WTC11 (cell line): ENCODE data around the gene CFL1. TPM values are rescaled to one million over a fixed set of nuclear protein-coding genes. Genes with fewer than 3 reads are reported as not detected.

Experiments used
- ATAC-seq: fragments of 200-7000 bp; cut with Tn5 transposase; 2 replicates; pipeline ENCODE4 v1.10.0; 2021; ENCODE audit warnings: mild to moderate bottlenecking, moderate library complexity
- CTCF ChIA-PET: fragments of 300-600 bp; sonication (Branson Sonifier 250); formaldehyde crosslinking; loops from one replicate; lab custom pipeline; 2021; ENCODE audit warnings: antibody characterized with exemption; lab: Charles Lee
- POLR2A ChIA-PET: fragments of 350-600 bp; sonication (Branson Sonifier 250); formaldehyde crosslinking; loops from one replicate; lab custom pipeline; 2021; ENCODE audit warnings: antibody characterized with exemption; lab: Charles Lee
- DNase-seq: peaks from one replicate; pipeline ENCODE4 v3.0.0; 2021; ENCODE audit warnings: low spot score
- H3K27ac Mint-ChIP-seq: 2 replicates; pipeline ENCODE4 v1.8.0; 2021; ENCODE audit warnings: mixed read lengths
- H3K27me3 Mint-ChIP-seq: 2 replicates; pipeline ENCODE4 v1.8.0; 2021; ENCODE audit warnings: low read depth, mild to moderate bottlenecking, moderate library complexity, mixed read lengths
- H3K36me3 Mint-ChIP-seq: 2 replicates; pipeline ENCODE4 v1.8.0; 2021; ENCODE audit warnings: mixed read lengths
- H3K4me1 Mint-ChIP-seq: 2 replicates; pipeline ENCODE4 v1.8.0; 2022; ENCODE audit warnings: mixed read lengths
- H3K4me3 Mint-ChIP-seq: 2 replicates; pipeline ENCODE4 v1.8.0; 2021; ENCODE audit warnings: mild to moderate bottlenecking, moderate library complexity, mixed read lengths
- H3K9me3 Mint-ChIP-seq: 2 replicates; pipeline ENCODE4 v1.8.0; 2021; ENCODE audit warnings: mixed read lengths
- ATF2 ChIP-seq: sonication (generic); formaldehyde crosslinking; IDR thresholded peaks from 2 replicates; pipeline ENCODE4 v1.8.1; 2022; ENCODE audit warnings: low read depth, missing genetic modification reagents, borderline replicate concordance
- ATF3 ChIP-seq: sonication (generic); formaldehyde crosslinking; conservative IDR thresholded peaks from 2 replicates; pipeline ENCODE4 v1.8.1; 2022; ENCODE audit warnings: mild to moderate bottlenecking, missing genetic modification reagents
- ATF6 ChIP-seq: sonication (generic); formaldehyde crosslinking; IDR thresholded peaks from 2 replicates; pipeline ENCODE4 v1.8.1; 2023; ENCODE audit warnings: mild to moderate bottlenecking, missing genetic modification reagents
- E2F1 ChIP-seq: sonication (generic); formaldehyde crosslinking; IDR thresholded peaks from 2 replicates; pipeline ENCODE4 v1.8.0; 2022; ENCODE audit warnings: mild to moderate bottlenecking, missing genetic modification reagents
- IRF2 ChIP-seq: sonication (generic); formaldehyde crosslinking; IDR thresholded peaks from 2 replicates; pipeline ENCODE4 v1.8.0; 2022; ENCODE audit warnings: low read depth, missing genetic modification reagents, borderline replicate concordance
- JUN ChIP-seq: sonication (generic); formaldehyde crosslinking; IDR thresholded peaks from 2 replicates; pipeline ENCODE4 v1.8.0; 2023; ENCODE audit warnings: mild to moderate bottlenecking, missing genetic modification reagents
- MLX ChIP-seq: sonication (generic); formaldehyde crosslinking; IDR thresholded peaks from 2 replicates; pipeline ENCODE4 v1.8.1; 2023; ENCODE audit warnings: mild to moderate bottlenecking, missing genetic modification reagents, moderate library complexity
- NR3C1 ChIP-seq: sonication (generic); formaldehyde crosslinking; conservative IDR thresholded peaks from 2 replicates; pipeline ENCODE4 v1.8.1; 2023; ENCODE audit warnings: low read depth, mild to moderate bottlenecking, missing genetic modification reagents
- SMAD3 ChIP-seq: sonication (generic); formaldehyde crosslinking; IDR thresholded peaks from 2 replicates; pipeline ENCODE4 v1.8.0; 2022; ENCODE audit warnings: missing genetic modification reagents, mild to moderate bottlenecking, borderline replicate concordance
- SP1 ChIP-seq: sonication (generic); formaldehyde crosslinking; conservative IDR thresholded peaks from 2 replicates; pipeline ENCODE4 v1.8.1; 2022; ENCODE audit warnings: missing genetic modification reagents
- TCF7 ChIP-seq: sonication (generic); formaldehyde crosslinking; IDR thresholded peaks from 2 replicates; pipeline ENCODE4 v1.8.0; 2022; ENCODE audit warnings: mild to moderate bottlenecking, low read depth, missing genetic modification reagents, moderate library complexity
- USF2 ChIP-seq: sonication (generic); formaldehyde crosslinking; IDR thresholded peaks from 2 replicates; pipeline ENCODE4 v1.8.1; 2023; ENCODE audit warnings: mild to moderate bottlenecking, missing genetic modification reagents, moderate library complexity
- ZBTB21 ChIP-seq: sonication (generic); formaldehyde crosslinking; IDR thresholded peaks from 2 replicates; pipeline ENCODE4 v1.8.1; 2023; ENCODE audit warnings: mild to moderate bottlenecking, missing genetic modification reagents, borderline replicate concordance
- ZNF263 ChIP-seq: sonication (generic); formaldehyde crosslinking; IDR thresholded peaks from 2 replicates; pipeline ENCODE4 v1.8.1; 2022; ENCODE audit warnings: low read depth, mild to moderate bottlenecking, moderate library complexity, missing genetic modification reagents
- total RNA-seq: library from RNA; stranded (reverse); gene quantifications from 3 replicates; pipeline ENCODE4 v1.2.3, GENCODE V29; 2021

CFL1 gene
- total RNA-seq, 1 experiment from 2014 or later = 1,073 TPM

- TF ChIP-seq MLX (CRISPR knock-in tag) (no peak), USF2 (CRISPR knock-in tag) (no peak)
Measured at GRCh38 chr11:65866509-65867283, 8.7 kb upstream of the CFL1 start (continued).

- TF ChIP-seq ATF3 (CRISPR knock-in tag) = no peak
- no peak for TF ChIP-seq SMAD3 (CRISPR knock-in tag)
- TF ChIP-seq NR3C1 (CRISPR knock-in tag) = no peak
- TF ChIP-seq ATF6 = no peak
- TF ChIP-seq TCF7 (CRISPR knock-in tag) = no peak
- no peak for TF ChIP-seq E2F1 (CRISPR knock-in tag)
- TF ChIP-seq ZNF263 (CRISPR knock-in tag) = no peak
- TF ChIP-seq IRF2 = no peak
- TF ChIP-seq SP1 (CRISPR knock-in tag) = no peak
- no peak for TF ChIP-seq USF2 (CRISPR knock-in tag)
- no peak for TF ChIP-seq JUN (CRISPR knock-in tag)
- TF ChIP-seq ATF2 = no peak
- TF ChIP-seq ZBTB21 (CRISPR knock-in tag) = no peak
- ATAC-seq (no peak), DNase-seq (no peak)
- H3K9me3 Mint-ChIP-seq = no peaks in the 10 kb centered on the region
- H3K4me3 Mint-ChIP-seq = no peak overlapping the region
- peaks cover 20% of the 10 kb centered on the region for H3K36me3 Mint-ChIP-seq
- peaks cover 19% of the 10 kb centered on the region for H3K4me1 Mint-ChIP-seq
- CTCF ChIA-PET = interaction anchor here (16.6 kb wide), 1 partner anchor 24 kb away, joined by 539 read pairs; the partner anchor contains the start of genes CCDC85B and FIBP
- peaks cover 26% of the 10 kb centered on the region for H3K27me3 Mint-ChIP-seq
- H3K27ac Mint-ChIP-seq = no peak overlapping the region
- POLR2A ChIA-PET = no interaction called here
Measured at GRCh38 chr11:65865550-65866172, 7.7 kb upstream of the CFL1 start.
